K562 (cell line): Measurements from ENCODE around the gene PRKAR1B. TPM values are rescaled to one million over a fixed set of nuclear protein-coding genes. Genes with fewer than 3 reads are reported as not detected.

Experiments used
- BACH1 ChIP-seq: fragments of 200-800 bp; sonication (Bioruptor generic); IDR thresholded peaks from 2 replicates; pipeline ENCODE4 v1.6.1; 2016; ENCODE audit warnings: missing genetic modification characterization, missing compliant biosample characterization
- CBX5 ChIP-seq: IDR thresholded peaks from 2 replicates; pipeline ENCODE4 v1.6.1; 2014; ENCODE audit warnings: low read depth, borderline replicate concordance
- EGR1 ChIP-seq: fragments of 450-650 bp; conservative IDR thresholded peaks from 2 replicates; pipeline ENCODE4 v1.6.1; 2017; ENCODE audit warnings: mild to moderate bottlenecking
- FOXM1 ChIP-seq, 2 experiments: fragments of 450-650 bp in 1 of 2; sonication (generic) in 1 of 2; formaldehyde crosslinking in 1 of 2; IDR thresholded peaks; 2 replicates each; pipeline versions ENCODE4 v1.6.1 to v1.9.0; 2017 to 2022; ENCODE audit warnings: low read depth in 2 of 2, mild to moderate bottlenecking in 2 of 2, missing genetic modification reagents in 1 of 2, moderate library complexity in 1 of 2
- GTF2F1 ChIP-seq: IDR thresholded peaks from 2 replicates; pipeline ENCODE4 v1.6.1; 2011; ENCODE audit warnings: low read depth, low read length, improper control_type of control experiment
- HLTF ChIP-seq: fragments of 450-650 bp; IDR thresholded peaks from 2 replicates; pipeline ENCODE4 v1.6.1; 2016
- KLF10 ChIP-seq: fragments of 250-450 bp; sonication (Bioruptor Pico); IDR thresholded peaks from 2 replicates; pipeline ENCODE4 v1.6.1; 2021; ENCODE audit warnings: matching md5 sums
- NCOA6 ChIP-seq: fragments of 450-650 bp; IDR thresholded peaks from 2 replicates; pipeline ENCODE4 v1.6.1; 2017; ENCODE audit warnings: mild to moderate bottlenecking
- NR3C1 ChIP-seq: sonication (generic); formaldehyde crosslinking; IDR thresholded peaks from 2 replicates; pipeline ENCODE4 v1.8.1; 2022; ENCODE audit warnings: missing genetic modification reagents
- POU5F1 ChIP-seq: fragments of 150-350 bp; IDR thresholded peaks from 2 replicates; pipeline ENCODE4 v1.6.1; 2014; ENCODE audit warnings: borderline replicate concordance, low read length, low read depth, mild to moderate bottlenecking; ENCODE audit not compliant: partially characterized antibody
- PPARD ChIP-seq: fragments of 250-450 bp; sonication (Bioruptor Pico); IDR thresholded peaks from 2 replicates; pipeline ENCODE4 v1.8.0; 2022; ENCODE audit warnings: inconsistent platforms, mild to moderate bottlenecking, moderate library complexity
- SAFB2 ChIP-seq: fragments of 200-400 bp; formaldehyde crosslinking; IDR thresholded peaks from 2 replicates; pipeline ENCODE4 v1.6.1; 2018; ENCODE audit warnings: borderline replicate concordance, low read length, low read depth, moderate library complexity; ENCODE audit not compliant: severe bottlenecking
- ZBTB11 ChIP-seq, 3 experiments: fragments of 200-800 bp in 1 of 3; fragments of 250-450 bp in 1 of 3; fragments of 450-650 bp in 1 of 3; sonication (Bioruptor Pico) in 1 of 3; sonication (Bioruptor generic) in 1 of 3; formaldehyde crosslinking in 1 of 3; IDR thresholded peaks; 2 replicates each; pipeline versions ENCODE4 v1.6.1 to v1.8.0; 2016 to 2022; ENCODE audit warnings: mild to moderate bottlenecking in 2 of 3, missing genetic modification characterization in 2 of 3, missing compliant biosample characterization in 1 of 3, moderate library complexity in 1 of 3
- ZFPM2 ChIP-seq: fragments of 250-450 bp; sonication (Bioruptor Pico); IDR thresholded peaks from 2 replicates; pipeline ENCODE4 v1.5.1; 2022; ENCODE audit warnings: mild to moderate bottlenecking
- ZKSCAN8 ChIP-seq: fragments of 200-800 bp; sonication (Bioruptor generic); IDR thresholded peaks from 2 replicates; pipeline ENCODE4 v1.6.1; 2016; ENCODE audit warnings: missing genetic modification characterization, missing compliant biosample characterization
- ZNF668 ChIP-seq: fragments of 250-450 bp; sonication (Bioruptor Pico); IDR thresholded peaks from 2 replicates; pipeline ENCODE4 v1.8.0; 2022; ENCODE audit warnings: mild to moderate bottlenecking, inconsistent platforms
- polyA plus RNA-seq, 8 experiments: library from polyadenylated mRNA; depleted of rRNA in 4 of 8; stranded (reverse) in 5 of 8; unstranded in 3 of 8; fragments of >200 nt; fragmentation: Nextera tagmentation in 2 of 8; fragmentation: Illumina TruSeq in 1 of 8; extraction: Ambion mirVana in 2 of 8; extraction: Trizol in 1 of 8; gene quantifications; 2 replicates each; pipeline versions ENCODE4 v1.2.1 to v1.2.3, GENCODE V29; 2011 to 2014; ENCODE audit warnings: inconsistent platforms in 1 of 8, missing spikeins in 1 of 8
- total RNA-seq, 7 experiments: library from RNA; depleted of rRNA in 6 of 7; stranded (reverse); fragments of >200 nt in 6 of 7; fragmentation: Illumina TruSeq in 2 of 7; extraction: Trizol in 2 of 7; gene quantifications; 2 replicates each; pipeline versions ENCODE4 v1.2.1 to v1.2.3, GENCODE V29; 2011 to 2021; ENCODE audit warnings: low replicate concordance in 1 of 7
- TF ChIP-seq, protein P1 (sequence below): fragments of 250-450 bp; sonication (Bioruptor Pico); IDR thresholded peaks from 2 replicates; pipeline ENCODE4 v1.8.0; 2021; ENCODE audit warnings: mild to moderate bottlenecking, moderate library complexity
- TF ChIP-seq, protein P2 (sequence below): fragments of 450-650 bp; IDR thresholded peaks from 2 replicates; pipeline ENCODE4 v1.6.1; 2016; ENCODE audit warnings: mild to moderate bottlenecking
- TF ChIP-seq, protein P3 (sequence below): sonication (generic); formaldehyde crosslinking; IDR thresholded peaks from 2 replicates; pipeline ENCODE4 v1.8.0; 2022; ENCODE audit warnings: mild to moderate bottlenecking, low read depth, missing genetic modification reagents

Gene PRKAR1B
- total and polyA plus RNA-seq, 9 of the 15 experiments (the other 6 are each of a cell fraction or from before 2014, with no cell fraction given): 0.99 to 30.5 (median 12.7) TPM

DNA sequence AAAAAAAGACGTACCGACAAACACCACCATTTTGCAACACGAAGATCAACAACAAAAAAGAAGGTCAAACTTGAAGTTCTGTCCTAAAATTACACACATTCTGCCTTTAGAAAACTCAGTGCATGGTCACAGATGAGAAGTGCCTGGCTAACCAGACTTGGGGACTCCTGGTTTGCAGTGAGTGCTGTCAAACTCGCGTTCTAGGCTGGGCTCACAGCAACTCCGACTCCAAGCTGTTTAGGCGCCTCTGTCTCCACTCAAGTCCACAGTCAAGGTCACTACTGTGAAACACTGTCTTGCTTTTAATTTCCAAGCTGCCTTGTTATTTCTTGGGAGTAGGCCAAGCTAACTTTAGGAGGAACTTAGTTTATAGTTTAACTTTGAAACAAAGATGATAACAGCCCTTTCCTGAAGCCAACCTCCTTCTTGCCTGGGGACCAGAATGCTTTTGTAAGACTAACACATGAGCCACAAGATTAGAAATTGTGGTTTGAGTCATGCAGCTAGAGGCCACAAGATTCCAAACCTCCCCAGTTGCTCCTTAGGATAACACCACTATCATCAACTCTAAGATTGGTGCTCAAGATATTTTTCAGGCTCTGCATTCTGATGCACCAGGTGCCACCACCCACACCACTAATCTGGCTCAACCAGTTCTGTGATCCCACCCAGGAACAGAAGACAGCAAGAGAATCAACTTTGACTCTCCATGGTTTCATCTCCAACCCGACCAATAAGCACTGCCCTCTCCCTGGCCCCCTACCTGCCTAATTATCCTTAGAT, 1.7 kb downstream of the PRKAR1B start (continued):
- TF ChIP-seq, protein P1, sequence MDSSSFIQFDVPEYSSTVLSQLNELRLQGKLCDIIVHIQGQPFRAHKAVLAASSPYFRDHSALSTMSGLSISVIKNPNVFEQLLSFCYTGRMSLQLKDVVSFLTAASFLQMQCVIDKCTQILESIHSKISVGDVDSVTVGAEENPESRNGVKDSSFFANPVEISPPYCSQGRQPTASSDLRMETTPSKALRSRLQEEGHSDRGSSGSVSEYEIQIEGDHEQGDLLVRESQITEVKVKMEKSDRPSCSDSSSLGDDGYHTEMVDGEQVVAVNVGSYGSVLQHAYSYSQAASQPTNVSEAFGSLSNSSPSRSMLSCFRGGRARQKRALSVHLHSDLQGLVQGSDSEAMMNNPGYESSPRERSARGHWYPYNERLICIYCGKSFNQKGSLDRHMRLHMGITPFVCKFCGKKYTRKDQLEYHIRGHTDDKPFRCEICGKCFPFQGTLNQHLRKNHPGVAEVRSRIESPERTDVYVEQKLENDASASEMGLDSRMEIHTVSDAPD: peak; percentile 27; the same call in 1 of the 2 replicates
- TF ChIP-seq CBX5 (no peak; the same call in 1 of the 2 replicates), HLTF (no peak), KLF10 (CRISPR knock-in tag) (no peak), EGR1 (peak; percentile 78), NCOA6 (peak; percentile 53; the same call in 1 of the 2 replicates), BACH1 (tag) (no peak), PPARD (CRISPR knock-in tag) (no peak), SAFB2 (no peak), FOXM1 (IDR thresholded peaks at IDR 0.05; ENCODE audit: low read depth) (peak; percentile 88), FOXM1 (CRISPR knock-in tag; IDR thresholded peaks at IDR 0.05; ENCODE audit: low read depth) (0 out of 2 replicates have a peak, but pooled peaks have one; percentile 35), POU5F1 (no peak), ZNF668 (CRISPR knock-in tag) (no peak), ZBTB11 (CRISPR knock-in tag; IDR thresholded peaks at IDR 0.05) (no peak), ZFPM2 (CRISPR knock-in tag) (no peak), GTF2F1 (no peak), ZKSCAN8 (CRISPR knock-in tag) (no peak), NR3C1 (CRISPR knock-in tag) (no peak)
- TF ChIP-seq, protein P2, sequence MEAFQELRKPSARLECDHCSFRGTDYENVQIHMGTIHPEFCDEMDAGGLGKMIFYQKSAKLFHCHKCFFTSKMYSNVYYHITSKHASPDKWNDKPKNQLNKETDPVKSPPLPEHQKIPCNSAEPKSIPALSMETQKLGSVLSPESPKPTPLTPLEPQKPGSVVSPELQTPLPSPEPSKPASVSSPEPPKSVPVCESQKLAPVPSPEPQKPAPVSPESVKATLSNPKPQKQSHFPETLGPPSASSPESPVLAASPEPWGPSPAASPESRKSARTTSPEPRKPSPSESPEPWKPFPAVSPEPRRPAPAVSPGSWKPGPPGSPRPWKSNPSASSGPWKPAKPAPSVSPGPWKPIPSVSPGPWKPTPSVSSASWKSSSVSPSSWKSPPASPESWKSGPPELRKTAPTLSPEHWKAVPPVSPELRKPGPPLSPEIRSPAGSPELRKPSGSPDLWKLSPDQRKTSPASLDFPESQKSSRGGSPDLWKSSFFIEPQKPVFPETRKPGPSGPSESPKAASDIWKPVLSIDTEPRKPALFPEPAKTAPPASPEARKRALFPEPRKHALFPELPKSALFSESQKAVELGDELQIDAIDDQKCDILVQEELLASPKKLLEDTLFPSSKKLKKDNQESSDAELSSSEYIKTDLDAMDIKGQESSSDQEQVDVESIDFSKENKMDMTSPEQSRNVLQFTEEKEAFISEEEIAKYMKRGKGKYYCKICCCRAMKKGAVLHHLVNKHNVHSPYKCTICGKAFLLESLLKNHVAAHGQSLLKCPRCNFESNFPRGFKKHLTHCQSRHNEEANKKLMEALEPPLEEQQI: peak; percentile 72; the same call in 1 of the 2 replicates
- TF ChIP-seq, protein P3, sequence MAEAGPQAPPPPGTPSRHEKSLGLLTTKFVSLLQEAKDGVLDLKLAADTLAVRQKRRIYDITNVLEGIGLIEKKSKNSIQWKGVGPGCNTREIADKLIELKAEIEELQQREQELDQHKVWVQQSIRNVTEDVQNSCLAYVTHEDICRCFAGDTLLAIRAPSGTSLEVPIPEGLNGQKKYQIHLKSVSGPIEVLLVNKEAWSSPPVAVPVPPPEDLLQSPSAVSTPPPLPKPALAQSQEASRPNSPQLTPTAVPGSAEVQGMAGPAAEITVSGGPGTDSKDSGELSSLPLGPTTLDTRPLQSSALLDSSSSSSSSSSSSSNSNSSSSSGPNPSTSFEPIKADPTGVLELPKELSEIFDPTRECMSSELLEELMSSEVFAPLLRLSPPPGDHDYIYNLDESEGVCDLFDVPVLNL (CRISPR knock-in tag): no peak
